ENCODE results near the gene CCNG2.

DNA sequence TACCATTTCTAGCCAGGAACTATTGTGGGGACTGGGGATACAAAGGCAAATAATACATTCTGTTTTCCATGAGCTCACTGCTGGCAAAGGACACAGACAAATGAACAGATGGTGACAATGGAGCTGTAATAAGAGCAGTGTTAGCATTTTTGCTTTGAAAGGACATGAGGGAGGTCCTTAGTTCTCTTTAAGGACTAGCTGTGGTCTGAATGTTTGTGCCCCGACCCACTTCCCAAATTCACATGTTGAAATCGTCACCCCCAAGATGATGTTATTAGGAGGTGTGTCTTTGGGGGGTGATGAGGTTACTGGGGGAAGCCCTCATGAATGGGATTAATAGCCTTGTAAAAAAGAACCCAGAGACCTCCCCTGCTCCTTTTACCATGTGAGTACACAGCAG, 30.3 kb downstream of the CCNG2 start:
- TF ChIP-seq ZNF274 (IDR thresholded peaks at IDR 0.05; ENCODE audit: insufficient read depth, insufficient read length) (no peak), POLR2A (IDR thresholded peaks at IDR 0.05; ENCODE audit: low read depth, low read length) (no peak), KDM1A (IDR thresholded peaks at IDR 0.05; ENCODE audit: borderline replicate concordance) (no peak), ELK1 (IDR thresholded peaks at IDR 0.05; ENCODE audit: low read depth, low read length) (no peak), CTCF (IDR thresholded peaks at IDR 0.05 in 2 of 3, conservative IDR thresholded peaks at IDR 0.05 in 1 of 3; ENCODE audit: control insufficient read depth in 2 of 3, extremely low read depth in 1 of 3, insufficient read depth in 1 of 3, low read depth in 3 of 3, low read length in 3 of 3) (no peak), ZNF217 (IDR thresholded peaks at IDR 0.05) (no peak), SMARCA5 (IDR thresholded peaks at IDR 0.05) (no peak), CBX5 (IDR thresholded peaks at IDR 0.05; ENCODE audit: low read depth) (no peak), JUND (IDR thresholded peaks at IDR 0.05; ENCODE audit: low read depth, low read length) (no peak), SREBF2 (IDR thresholded peaks at IDR 0.05; ENCODE audit: low read length) (no peak), POLR2AphosphoS5 (IDR thresholded peaks at IDR 0.05; ENCODE audit: low read length) (no peak), POLR2AphosphoS2 (IDR thresholded peaks at IDR 0.05; ENCODE audit: low read depth, low read length) (no peak), FOXM1 (IDR thresholded peaks at IDR 0.05; ENCODE audit: low read depth, low read length) (no peak)
- TF ChIP-seq, protein P1, sequence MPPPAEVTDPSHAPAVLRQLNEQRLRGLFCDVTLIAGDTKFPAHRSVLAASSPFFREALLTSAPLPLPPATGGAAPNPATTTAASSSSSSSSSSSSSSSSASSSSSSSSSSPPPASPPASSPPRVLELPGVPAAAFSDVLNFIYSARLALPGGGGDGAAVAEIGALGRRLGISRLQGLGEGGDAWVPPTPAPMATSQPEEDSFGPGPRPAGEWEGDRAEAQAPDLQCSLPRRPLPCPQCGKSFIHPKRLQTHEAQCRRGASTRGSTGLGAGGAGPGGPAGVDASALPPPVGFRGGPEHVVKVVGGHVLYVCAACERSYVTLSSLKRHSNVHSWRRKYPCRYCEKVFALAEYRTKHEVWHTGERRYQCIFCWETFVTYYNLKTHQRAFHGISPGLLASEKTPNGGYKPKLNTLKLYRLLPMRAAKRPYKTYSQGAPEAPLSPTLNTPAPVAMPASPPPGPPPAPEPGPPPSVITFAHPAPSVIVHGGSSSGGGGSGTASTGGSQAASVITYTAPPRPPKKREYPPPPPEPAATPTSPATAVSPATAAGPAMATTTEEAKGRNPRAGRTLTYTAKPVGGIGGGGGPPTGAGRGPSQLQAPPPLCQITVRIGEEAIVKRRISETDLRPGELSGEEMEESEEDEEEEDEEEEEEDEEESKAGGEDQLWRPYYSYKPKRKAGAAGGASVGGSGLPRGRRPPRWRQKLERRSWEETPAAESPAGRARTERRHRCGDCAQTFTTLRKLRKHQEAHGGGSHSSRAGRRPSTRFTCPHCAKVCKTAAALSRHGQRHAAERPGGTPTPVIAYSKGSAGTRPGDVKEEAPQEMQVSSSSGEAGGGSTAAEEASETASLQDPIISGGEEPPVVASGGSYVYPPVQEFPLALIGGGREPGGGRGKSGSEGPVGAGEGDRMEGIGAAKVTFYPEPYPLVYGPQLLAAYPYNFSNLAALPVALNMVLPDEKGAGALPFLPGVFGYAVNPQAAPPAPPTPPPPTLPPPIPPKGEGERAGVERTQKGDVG (CRISPR knock-in tag; IDR thresholded peaks at IDR 0.05): no peak

All from GM12878 (cell line).